ENCODE data around the gene TLL1. TPM values are rescaled to one million over a fixed set of nuclear protein-coding genes. Genes with fewer than 3 reads are reported as not detected.

Gene TLL1
- total RNA-seq, 1 experiment from 2014 or later: 14.3 TPM

- intact Hi-C loops (cut with micrococcal nuclease; ENCODE audit: unreplicated experiment): no loop called here
- no peaks in the 10 kb centered on the region for H3K4me1 ChIP-seq (ENCODE audit: insufficient read depth, low read length, poor library complexity, severe bottlenecking)
- TF ChIP-seq CTCF (conservative IDR thresholded peaks at IDR 0.05; ENCODE audit: low read depth, low read length): no peak
- TF ChIP-seq EZH2 (IDR thresholded peaks at IDR 0.05; ENCODE audit: borderline replicate concordance, low read depth, low read length, poor library complexity, severe bottlenecking): no peak
- no peak overlapping the region for H3K27ac ChIP-seq (ENCODE audit: low read depth, low read length, poor library complexity, severe bottlenecking)
- ChIA-PET POLR2A (ENCODE audit: low non-redundant PET) (no interaction called here), CTCF (no interaction called here)
- no TSS peak for BruUV-seq (replicated peaks)
- H3K36me3 ChIP-seq (ENCODE audit: insufficient read depth, low read length, poor library complexity, severe bottlenecking): no peaks in the 10 kb centered on the region
- no peak overlapping the region for H3K4me3 ChIP-seq (ENCODE audit: low read depth, low read length, poor library complexity, severe bottlenecking)
- H3K9me3 ChIP-seq (ENCODE audit: low read depth, low read length, poor library complexity, severe bottlenecking): no peaks in the 10 kb centered on the region
- no peaks in the 10 kb centered on the region for H3K27me3 ChIP-seq (replicated peaks; ENCODE audit: insufficient read depth, low read depth, low read length, poor library complexity)
- no peak for DNase-seq (ENCODE audit: low spot score)
These were observed 33.3 kb upstream of the TLL1 start for GRCh38 chr4:165839615-165840333.

- intact Hi-C loops (cut with micrococcal nuclease; ENCODE audit: unreplicated experiment): no loop called here
- no TSS peak for BruUV-seq (replicated peaks)
- POLR2A ChIA-PET (ENCODE audit: low non-redundant PET): no interaction called here
These were observed 30.4 kb upstream of the TLL1 start for GRCh38 chr4:165842684-165843083.

DNA sequence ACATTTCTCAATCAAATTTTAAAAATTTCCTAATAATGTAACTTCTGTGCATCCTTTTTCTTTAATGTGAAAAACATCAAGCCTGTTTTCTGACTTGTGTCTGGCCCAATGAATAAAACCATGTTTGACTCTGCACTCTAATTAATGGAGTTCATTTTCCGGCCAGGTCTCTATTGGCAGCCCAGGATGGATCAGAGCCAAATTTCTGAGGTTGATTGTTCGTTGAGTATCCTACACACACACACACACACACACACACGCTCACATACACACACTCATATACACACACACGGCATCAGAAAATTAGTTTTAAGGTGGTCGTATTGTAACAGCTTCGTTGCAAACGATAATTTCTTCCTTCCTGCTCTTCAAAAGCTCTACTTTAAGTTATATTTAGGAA, 28.9 kb upstream of the TLL1 start:
- Histone ChIP-seq H3K36me3 (ENCODE audit: insufficient read depth, low read length, poor library complexity, severe bottlenecking) (no peaks in the 10 kb centered on the region), H3K4me1 (ENCODE audit: insufficient read depth, low read length, poor library complexity, severe bottlenecking) (no peaks in the 10 kb centered on the region), H3K27me3 (replicated peaks; ENCODE audit: insufficient read depth, low read depth, low read length, poor library complexity) (no peaks in the 10 kb centered on the region), H3K4me3 (ENCODE audit: low read depth, low read length, poor library complexity, severe bottlenecking) (no peak overlapping the region), H3K9me3 (ENCODE audit: low read depth, low read length, poor library complexity, severe bottlenecking) (no peaks in the 10 kb centered on the region), H3K27ac (ENCODE audit: low read depth, low read length, poor library complexity, severe bottlenecking) (no peak overlapping the region)
- TF ChIP-seq EZH2 (IDR thresholded peaks at IDR 0.05; ENCODE audit: borderline replicate concordance, low read depth, low read length, poor library complexity, severe bottlenecking) (no peak), CTCF (conservative IDR thresholded peaks at IDR 0.05; ENCODE audit: low read depth, low read length) (no peak)
- BruUV-seq (replicated peaks): no TSS peak
- POLR2A ChIA-PET (ENCODE audit: low non-redundant PET): no interaction called here
- no peak for DNase-seq (ENCODE audit: low spot score)
- intact Hi-C loops (cut with micrococcal nuclease; ENCODE audit: unreplicated experiment): no loop called here
- CTCF ChIA-PET: no interaction called here

More at GRCh38 chr4:165842684-165843083, 30.4 kb upstream of the TLL1 start:
- Histone ChIP-seq H3K27me3 (replicated peaks; ENCODE audit: insufficient read depth, low read depth, low read length, poor library complexity) (no peaks in the 10 kb centered on the region), H3K4me1 (ENCODE audit: insufficient read depth, low read length, poor library complexity, severe bottlenecking) (no peaks in the 10 kb centered on the region), H3K4me3 (ENCODE audit: low read depth, low read length, poor library complexity, severe bottlenecking) (no peak overlapping the region), H3K9me3 (ENCODE audit: low read depth, low read length, poor library complexity, severe bottlenecking) (no peaks in the 10 kb centered on the region), H3K36me3 (ENCODE audit: insufficient read depth, low read length, poor library complexity, severe bottlenecking) (no peaks in the 10 kb centered on the region), H3K27ac (ENCODE audit: low read depth, low read length, poor library complexity, severe bottlenecking) (no peak overlapping the region)
- TF ChIP-seq EZH2 (IDR thresholded peaks at IDR 0.05; ENCODE audit: borderline replicate concordance, low read depth, low read length, poor library complexity, severe bottlenecking): no peak
- TF ChIP-seq CTCF (conservative IDR thresholded peaks at IDR 0.05; ENCODE audit: low read depth, low read length): no peak
- CTCF ChIA-PET: no interaction called here
- no peak for DNase-seq (ENCODE audit: low spot score)
